Skin epidermis (tissue), 12 donors: ENCODE results near the gene FFAR3.

Experiments
- H3K27ac ChIP-seq, 21 experiments: fragments of 200-600 bp; sonication (generic) in 11 of 21; one replicate each; pipeline ENCODE4 v1.5.0; 2020; ENCODE audit warnings: mild to moderate bottlenecking in 3 of 21, inconsistent platforms in 2 of 21, moderate library complexity in 2 of 21
- H3K4me3 ChIP-seq, 7 experiments: fragments of 200-600 bp; sonication (generic) in 2 of 7; one replicate each; pipeline ENCODE4 v1.5.0; 2020; ENCODE audit warnings: inconsistent platforms in 2 of 7, mild to moderate bottlenecking in 2 of 7, moderate library complexity in 1 of 7

Gene FFAR3

GRCh38 chr19:35329323-35329722 lies 28.9 kb upstream of the FFAR3 start:
- peak overlapping the region in 1 of 21 experiments; percentile 40 for H3K27ac ChIP-seq
- no peak overlapping the region for H3K4me3 ChIP-seq

DNA sequence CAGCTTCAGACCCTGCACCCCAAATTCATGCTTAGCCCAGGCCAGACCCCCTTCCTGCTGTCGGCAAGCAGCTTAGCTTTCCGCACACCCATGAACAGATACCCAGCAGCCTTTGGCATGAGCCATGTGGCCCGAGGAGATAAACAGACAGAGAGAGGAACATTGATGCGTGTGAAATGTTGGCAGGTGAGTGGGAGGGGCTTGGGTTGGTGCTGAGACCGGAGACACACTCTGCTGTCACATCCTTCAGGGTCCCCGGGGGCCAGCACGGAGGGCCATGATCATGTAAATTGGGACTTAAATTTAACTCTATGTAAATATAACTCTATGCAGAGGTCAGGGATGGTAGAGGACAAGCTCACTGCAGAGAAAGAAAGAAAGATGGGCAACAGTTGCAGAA lies 27.8 kb upstream of the FFAR3 start:
- Histone ChIP-seq H3K4me3 (no peak overlapping the region), H3K27ac (no peak overlapping the region)

DNA sequence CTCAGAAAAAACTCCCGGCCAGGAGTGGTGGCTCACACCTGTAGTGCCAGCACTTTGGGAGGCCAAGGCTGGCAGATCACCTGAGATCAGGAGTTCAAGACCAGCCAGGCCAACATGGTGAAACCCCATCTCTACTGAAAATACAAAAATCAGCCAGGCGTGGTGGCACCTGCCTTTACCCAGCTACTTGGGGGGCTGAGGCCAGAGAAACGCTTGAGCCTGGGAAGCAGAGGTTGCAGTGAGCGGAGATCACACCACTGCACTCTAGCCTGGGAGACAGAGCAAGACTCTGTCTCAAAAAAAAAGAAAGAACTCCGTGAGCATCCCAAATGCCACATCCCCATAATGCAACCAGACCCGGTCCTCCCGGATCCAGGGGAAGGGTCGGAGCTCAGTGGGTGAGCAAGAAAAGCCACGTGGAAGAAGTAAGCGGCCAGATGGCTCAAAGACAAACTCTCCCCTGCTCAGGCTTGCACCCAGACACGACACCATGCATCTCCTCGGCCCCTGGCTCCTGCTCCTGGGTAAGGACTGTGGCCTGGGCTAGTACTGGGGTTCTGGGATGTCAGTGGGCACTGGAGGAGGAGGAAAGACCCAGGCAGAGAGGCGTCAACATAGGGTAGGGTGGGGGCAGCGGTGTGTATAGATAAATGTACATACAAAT lies 26.6 kb upstream of the FFAR3 start:
- H3K27ac ChIP-seq = no peak overlapping the region
- no peak overlapping the region for H3K4me3 ChIP-seq

- no peak overlapping the region for H3K27ac ChIP-seq
- H3K4me3 ChIP-seq = no peak overlapping the region
Observed at GRCh38 chr19:35332817-35333216, 25.4 kb upstream of the FFAR3 start.

DNA sequence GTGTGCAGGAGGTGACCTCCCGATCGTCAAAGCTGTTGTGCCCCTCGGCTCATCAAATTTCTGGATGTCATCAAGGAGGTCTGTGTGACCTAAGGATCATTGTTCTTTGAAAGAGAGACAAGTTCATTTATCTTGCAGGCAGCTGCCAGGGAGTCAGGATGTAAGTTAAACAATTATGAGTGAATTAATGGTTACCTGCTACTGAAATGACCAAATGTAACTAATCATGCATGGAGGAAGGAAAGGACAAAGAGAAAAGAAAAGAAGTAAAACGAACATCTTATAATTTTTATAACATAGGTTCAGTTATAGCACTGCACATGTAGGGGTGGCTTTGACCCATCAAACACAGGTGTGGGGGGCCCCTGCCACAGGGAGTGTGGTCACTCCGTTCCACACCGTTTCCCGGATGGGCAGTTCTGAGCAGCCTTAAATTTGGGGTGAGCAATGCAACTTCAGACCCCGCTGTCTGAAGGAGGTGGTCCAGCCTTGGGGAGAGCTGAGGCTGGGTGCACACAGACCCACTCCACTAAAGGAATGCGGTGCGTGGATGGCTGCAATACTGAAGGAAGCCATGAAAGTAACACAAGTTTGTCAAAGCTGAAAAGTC lies 24.0 kb upstream of the FFAR3 start:
- no peak overlapping the region for H3K27ac ChIP-seq
- H3K4me3 ChIP-seq = no peak overlapping the region

GRCh38 chr19:35336166-35336955 lies 21.9 kb upstream of the FFAR3 start:
- no peak overlapping the region for H3K27ac ChIP-seq
- no peak overlapping the region for H3K4me3 ChIP-seq

DNA sequence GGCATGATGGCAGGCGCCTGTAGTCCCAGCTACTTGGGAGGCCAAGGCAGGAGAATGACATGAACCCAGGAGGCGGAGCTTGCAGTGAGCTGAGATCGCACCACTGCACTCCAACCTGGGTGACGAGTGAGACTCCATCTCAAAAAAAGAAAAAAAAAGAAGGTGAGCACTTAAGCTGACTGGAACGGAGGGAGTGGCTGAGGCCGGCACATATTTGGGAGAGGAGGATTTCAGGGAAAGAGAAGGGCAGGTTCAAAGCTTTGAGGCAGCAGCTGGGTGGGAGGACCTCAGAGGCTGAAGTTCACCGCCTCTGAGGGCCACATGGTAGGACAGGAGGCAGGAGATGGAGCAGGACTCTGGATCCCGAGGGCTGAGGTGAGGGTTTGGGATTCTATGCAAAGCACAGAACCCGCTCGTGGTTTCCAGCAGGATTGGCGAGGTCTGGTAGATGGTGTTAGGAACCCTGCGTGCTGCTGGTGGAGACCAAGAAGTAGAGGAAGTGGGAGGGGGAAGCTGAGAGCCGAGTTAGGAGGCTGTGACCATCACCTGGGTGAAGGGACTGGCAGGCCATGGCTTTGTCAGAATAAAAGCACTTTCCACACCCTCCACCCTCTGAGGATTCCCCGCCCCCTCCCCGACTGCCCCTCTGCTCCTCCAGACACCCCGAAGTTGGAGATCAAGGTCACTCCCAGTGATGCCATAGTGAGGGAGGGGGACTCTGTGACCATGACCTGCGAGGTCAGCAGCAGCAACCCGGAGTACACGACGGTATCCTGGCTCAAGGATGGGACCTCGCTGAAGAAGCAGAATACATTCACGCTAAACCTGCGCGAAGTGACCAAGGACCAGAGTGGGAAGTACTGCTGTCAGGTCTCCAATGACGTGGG lies 20.9 kb upstream of the FFAR3 start:
- H3K4me3 ChIP-seq = no peak overlapping the region
- no peak overlapping the region for H3K27ac ChIP-seq

DNA sequence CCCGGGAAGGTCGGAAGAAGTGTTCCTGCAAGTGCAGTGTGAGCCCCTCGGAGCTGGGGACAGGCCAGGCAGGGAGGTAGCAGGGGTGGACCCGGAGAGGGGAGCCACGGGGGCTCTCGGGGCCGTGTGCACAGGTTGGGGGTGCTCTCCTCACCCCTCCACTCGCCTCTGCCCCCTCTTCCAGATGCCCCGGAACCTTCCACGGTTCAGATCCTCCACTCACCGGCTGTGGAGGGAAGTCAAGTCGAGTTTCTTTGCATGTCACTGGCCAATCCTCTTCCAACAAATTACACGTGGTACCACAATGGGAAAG lies 20.3 kb upstream of the FFAR3 start:
- Histone ChIP-seq H3K27ac (no peak overlapping the region), H3K4me3 (no peak overlapping the region)

GRCh38 chr19:35340431-35340830 lies 17.8 kb upstream of the FFAR3 start:
- Histone ChIP-seq H3K27ac (no peak overlapping the region), H3K4me3 (no peak overlapping the region)

- no peak overlapping the region for H3K27ac ChIP-seq
- no peak overlapping the region for H3K4me3 ChIP-seq
Observed at GRCh38 chr19:35341006-35341405, 17.3 kb upstream of the FFAR3 start.

- Histone ChIP-seq H3K27ac (no peak overlapping the region), H3K4me3 (no peak overlapping the region)
Observed at GRCh38 chr19:35341565-35342225, 16.6 kb upstream of the FFAR3 start.

- Histone ChIP-seq H3K4me3 (no peak overlapping the region), H3K27ac (no peak overlapping the region)
Observed at GRCh38 chr19:35342430-35342829, 15.8 kb upstream of the FFAR3 start.

DNA sequence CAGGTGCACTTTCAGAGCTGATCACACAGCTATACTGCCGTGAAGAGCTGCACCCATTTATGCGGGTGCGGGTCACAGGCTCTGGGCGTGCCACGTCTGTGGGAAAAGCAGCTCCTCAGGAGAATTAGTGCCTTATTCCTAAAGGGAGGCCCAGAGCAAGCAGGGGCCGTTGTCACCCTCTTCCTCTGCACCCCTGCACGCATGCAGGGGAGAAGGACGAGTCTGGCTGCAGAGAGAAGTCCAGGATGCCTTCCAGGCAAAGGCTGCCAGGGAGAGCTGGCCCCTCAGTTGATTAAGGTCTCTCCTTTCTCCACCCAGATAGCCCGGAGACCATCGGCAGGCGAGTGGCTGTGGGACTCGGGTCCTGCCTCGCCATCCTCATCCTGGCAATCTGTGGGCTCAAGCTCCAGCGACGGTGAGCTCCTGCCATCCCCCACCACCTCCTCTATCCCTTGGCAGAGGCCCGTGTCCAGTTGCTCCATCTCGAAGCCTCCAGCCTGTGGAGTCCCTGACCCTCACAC lies 13.7 kb upstream of the FFAR3 start:
- H3K4me3 ChIP-seq = no peak overlapping the region
- no peak overlapping the region for H3K27ac ChIP-seq

DNA sequence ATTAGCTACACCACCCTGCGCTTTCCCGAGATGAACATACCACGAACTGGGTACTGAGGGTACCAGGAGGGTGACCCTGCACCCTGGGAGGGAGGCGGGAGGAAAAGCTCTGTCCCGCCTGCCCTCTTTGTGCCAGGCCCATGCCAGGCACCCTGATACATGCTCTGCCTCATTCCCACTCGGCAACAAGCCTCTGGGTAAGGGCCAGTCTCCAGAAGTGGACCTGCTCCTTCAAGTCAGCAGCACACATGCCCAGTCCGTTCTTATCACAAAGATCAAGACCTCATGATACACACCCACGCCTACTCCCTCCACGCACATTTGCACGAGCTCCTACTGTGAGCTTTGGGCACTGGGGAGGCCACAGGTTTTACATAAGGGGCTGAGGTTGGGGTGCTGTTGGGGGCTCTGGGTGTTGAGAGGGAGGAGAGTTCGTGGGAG lies 12.6 kb upstream of the FFAR3 start:
- no peak overlapping the region for H3K4me3 ChIP-seq
- H3K27ac ChIP-seq = peak overlapping the region in 1 of 21 experiments; percentile 17

GRCh38 chr19:35346193-35347052 lies 11.8 kb upstream of the FFAR3 start:
- Histone ChIP-seq H3K27ac (peak overlapping the region in 3 of 21 experiments; percentile 37 to 74 (median 49)), H3K4me3 (no peak overlapping the region)

GRCh38 chr19:35347171-35347929 lies 10.9 kb upstream of the FFAR3 start, which contains the start of gene FFAR1:
Gene FFAR1 (plus strand): TSS chr19:35347902. CDS start chr19:35351552, 3,650 bp downstream.
- Histone ChIP-seq H3K27ac (peak within 1 kb of the TSS in 7 of 21 experiments; percentile 29 to 74 (median 49)), H3K4me3 (no peak within 1 kb of the TSS)

DNA sequence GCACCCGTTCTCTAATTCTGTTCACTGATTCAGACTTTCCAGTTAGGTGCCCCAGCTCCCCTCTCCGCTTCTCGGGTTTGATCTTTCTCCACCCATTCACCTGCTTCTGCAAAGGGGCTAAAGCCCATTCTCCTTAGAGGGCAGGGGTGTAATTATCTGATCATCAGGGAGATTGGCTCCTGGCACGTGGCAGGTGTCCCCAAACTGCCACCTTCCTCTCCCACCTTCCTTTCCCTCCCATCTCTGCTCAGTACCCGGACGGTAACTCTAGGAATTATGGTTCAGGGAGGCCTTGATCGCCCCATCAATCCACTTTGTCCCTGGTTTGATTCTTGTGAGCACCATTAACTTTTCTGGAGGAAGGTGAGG lies 10.3 kb upstream of the FFAR3 start:
- Histone ChIP-seq H3K4me3 (no peak overlapping the region), H3K27ac (peak overlapping the region in 1 of 21 experiments; percentile 74)
